K562 (cell line): ENCODE results near the gene PLD6. TPM values are rescaled to one million over a fixed set of nuclear protein-coding genes. Genes with fewer than 3 reads are reported as not detected.

Source experiments
- ATAC-seq: fragments of 200-7000 bp; cut with Tn5 transposase; 3 replicates; pipeline ENCODE4 v1.9.1; 2020; ENCODE audit warnings: moderate library complexity
- BruUV-seq: library from RNA; stranded (reverse); fragments of 400-500 nt; replicated peaks from 2 replicates; lab custom pipeline; 2021; lab: Mats Ljungman, UMichigan
- CTCF ChIA-PET: fragments of 300-600 bp; formaldehyde crosslinking; extraction: SDS; loops from one replicate; lab custom pipeline; 2021; ENCODE audit warnings: low intra/inter-chr PET ratio; lab: Yijun Ruan, JAX
- POLR2A ChIA-PET: fragments of 300-600, 350-650 bp; sonication (Branson Sonifier 250); formaldehyde crosslinking; extraction: SDS; loops from one replicate; lab custom pipeline; 2021; ENCODE audit warnings: antibody characterized with exemption, inconsistent platforms; lab: Yijun Ruan, JAX
- DNase-seq, 4 experiments: peaks; one replicate each; pipeline versions ENCODE4 v3.0.0 to v3.0.0-alpha.2; 2011 to 2018; ENCODE audit warnings: low spot score in 3 of 4, mixed read lengths in 3 of 4; ENCODE audit errors: extremely low read depth in 1 of 4
- FAIRE-seq: peaks from 2 replicates; lab custom pipeline; 2011; peaks lifted over from hg19 to GRCh38; lab: Jason Lieb, UNC
- H2AFZ ChIP-seq: 2 replicates; pipeline ENCODE4 v1.6.0; 2011; ENCODE audit warnings: low read depth, low read length, control low read depth, inconsistent platforms
- H3K27ac ChIP-seq: fragments of 200-600 bp; 3 replicates; pipeline ENCODE4 v1.8.0; 2011; ENCODE audit warnings: low read depth, mild to moderate bottlenecking, control low read depth, inconsistent platforms, low read length, moderate library complexity, mixed read lengths; ENCODE audit errors: extremely low read depth
- H3K27me3 ChIP-seq, 2 experiments: fragments of 300-600 bp in 1 of 2; 2 replicates in 1 of 2; 3 replicates in 1 of 2; pipeline versions ENCODE4 v1.6.0 to v1.8.0; 2011; ENCODE audit warnings: inconsistent platforms in 2 of 2, low read length in 2 of 2, mild to moderate bottlenecking in 1 of 2, mixed read lengths in 1 of 2, moderate library complexity in 1 of 2; ENCODE audit not compliant: control insufficient read depth in 2 of 2, insufficient read depth in 2 of 2
- H3K36me3 ChIP-seq: fragments of 300-600 bp; 3 replicates; pipeline ENCODE4 v1.8.0; 2011; ENCODE audit warnings: mild to moderate bottlenecking, low read length, inconsistent platforms; ENCODE audit not compliant: control insufficient read depth, insufficient read depth
- H3K4me1 ChIP-seq, 2 experiments: fragments of 200-600 bp in 1 of 2; replicated peaks in 1 of 2; 2 replicates in 1 of 2; 3 replicates in 1 of 2; pipeline versions ENCODE4 v1.5.1 to v1.8.0; 2011; ENCODE audit warnings: inconsistent platforms in 2 of 2, low read length in 2 of 2, mild to moderate bottlenecking in 1 of 2, mixed read lengths in 1 of 2, moderate library complexity in 1 of 2; ENCODE audit not compliant: control insufficient read depth in 2 of 2, insufficient read depth in 2 of 2
- H3K4me2 ChIP-seq: 2 replicates; pipeline ENCODE4 v1.6.1; 2011; ENCODE audit warnings: low read length, control low read depth, inconsistent platforms, mixed read lengths; ENCODE audit not compliant: insufficient read depth
- H3K4me3 ChIP-seq: fragments of 200-600 bp; sonication (generic), shearing (Covaris generic); 2 replicates; pipeline ENCODE4 v1.5.1; 2016; ENCODE audit warnings: control low read depth, inconsistent platforms
- H3K79me2 ChIP-seq: fragments of 200-600 bp; 3 replicates; pipeline ENCODE4 v1.8.0; 2011; ENCODE audit warnings: low read length, inconsistent platforms; ENCODE audit not compliant: control insufficient read depth, insufficient read depth
- H3K9ac ChIP-seq, 2 experiments: 2 replicates each; pipeline versions ENCODE4 v1.6.0 to v1.6.1; 2011; ENCODE audit warnings: low read depth in 2 of 2, low read length in 2 of 2, control low read depth in 1 of 2, inconsistent platforms in 1 of 2, mild to moderate bottlenecking in 1 of 2, mixed read lengths in 1 of 2; ENCODE audit not compliant: insufficient read depth in 1 of 2
- H3K9me1 ChIP-seq: one replicate; pipeline ENCODE4 v1.6.0; 2011; ENCODE audit warnings: inconsistent platforms, mild to moderate bottlenecking, low read length, moderate library complexity; ENCODE audit not compliant: control insufficient read depth, insufficient read depth
- H3K9me3 ChIP-seq: replicated peaks from 2 replicates; pipeline ENCODE4 v1.5.1; 2011; ENCODE audit warnings: low read depth, low read length, inconsistent platforms; ENCODE audit not compliant: control insufficient read depth, insufficient read depth
- H4K20me1 ChIP-seq: replicated peaks from 2 replicates; pipeline ENCODE4 v1.6.1; 2011; ENCODE audit warnings: low read length, inconsistent platforms, mixed read lengths; ENCODE audit not compliant: control insufficient read depth, insufficient read depth
- FOXA3 ChIP-seq, 2 experiments: fragments of 450-650 bp in 1 of 2; sonication (generic) in 1 of 2; formaldehyde crosslinking; IDR thresholded peaks in 1 of 2; conservative IDR thresholded peaks in 1 of 2; 2 replicates each; pipeline versions ENCODE4 v1.4.0 to v1.8.0; 2020 to 2022; ENCODE audit warnings: mild to moderate bottlenecking in 2 of 2, missing genetic modification reagents in 1 of 2
- GABPB2 ChIP-seq: fragments of 250-450 bp; sonication (Bioruptor Pico); conservative IDR thresholded peaks from 2 replicates; pipeline ENCODE4 v1.5.1; 2021; ENCODE audit warnings: mild to moderate bottlenecking
- PHF8 ChIP-seq: fragments of 200-600 bp; sonication (generic); IDR thresholded peaks from 2 replicates; pipeline ENCODE4 v1.6.1; 2012; ENCODE audit warnings: mixed run types, mild to moderate bottlenecking, inconsistent platforms, low read length, moderate library complexity, borderline replicate concordance
- POLR3G ChIP-seq: IDR thresholded peaks from 2 replicates; pipeline ENCODE4 v1.6.1; 2011; ENCODE audit not compliant: insufficient read length, insufficient replicate concordance; ENCODE audit errors: extremely low read depth
- PRPF4 ChIP-seq: fragments of 200-400 bp; formaldehyde crosslinking; IDR thresholded peaks from one replicate; pipeline ENCODE4 v1.6.1; 2017; ENCODE audit warnings: low read length, low read depth, mild to moderate bottlenecking; ENCODE audit not compliant: insufficient read depth, poor library complexity, severe bottlenecking
- PURB ChIP-seq: sonication (generic); formaldehyde crosslinking; IDR thresholded peaks from 2 replicates; pipeline ENCODE4 v1.9.0; 2021; ENCODE audit warnings: low read depth, mild to moderate bottlenecking, missing genetic modification reagents
- SMARCA5 ChIP-seq: fragments of 450-650 bp; IDR thresholded peaks from 2 replicates; pipeline ENCODE4 v1.6.1; 2016
- TEAD4 ChIP-seq, 2 experiments: sonication (generic) in 1 of 2; formaldehyde crosslinking in 1 of 2; IDR thresholded peaks; 2 replicates each; pipeline versions ENCODE4 v1.6.1 to v1.8.0; 2012 to 2022; ENCODE audit warnings: borderline replicate concordance in 1 of 2, inconsistent platforms in 1 of 2, low read length in 1 of 2, mild to moderate bottlenecking in 1 of 2, missing genetic modification reagents in 1 of 2
- U2AF1 ChIP-seq: fragments of 200-400 bp; formaldehyde crosslinking; optimal IDR thresholded peaks from 2 replicates; pipeline ENCODE3; 2017; ENCODE audit warnings: mild to moderate bottlenecking, low read depth, low read length, moderate library complexity
- ZNF77 ChIP-seq: fragments of 250-450 bp; sonication (Bioruptor Pico); IDR thresholded peaks from 2 replicates; pipeline ENCODE4 v1.5.0; 2020
- WGBS: fragments of 100-300 bp; shearing (Covaris generic); methylation state at CpG from one replicate; pipeline ENCODE4 v1.1.6; 2016; ENCODE audit warnings: low coverage, mixed read lengths; ENCODE audit not compliant: insufficient coverage; ENCODE audit errors: missing lambda C conversion rate; 5-methylcytosine and 5-hydroxymethylcytosine counted together
- in situ Hi-C: fragments of 300-500 bp; cut with MboI; formaldehyde crosslinking; loops from 4 replicates; pipeline ENCODE4 v1.15.0; 2018; ENCODE audit warnings: inconsistent platforms, mixed read lengths
- intact Hi-C: fragments of 100-400 bp; cut with micrococcal nuclease; formaldehyde crosslinking; loops from 2 replicates; pipeline ENCODE4 v1.14.2; 2022
- polyA plus RNA-seq, 8 experiments: library from polyadenylated mRNA; depleted of rRNA in 4 of 8; stranded (reverse) in 5 of 8; unstranded in 3 of 8; fragments of >200 nt; fragmentation: Nextera tagmentation in 2 of 8; fragmentation: Illumina TruSeq in 1 of 8; extraction: Ambion mirVana in 2 of 8; extraction: Trizol in 1 of 8; gene quantifications; 2 replicates each; pipeline versions ENCODE4 v1.2.1 to v1.2.3, GENCODE V29; 2011 to 2014; ENCODE audit warnings: inconsistent platforms in 1 of 8, missing spikeins in 1 of 8
- total RNA-seq, 7 experiments: library from RNA; depleted of rRNA in 6 of 7; stranded (reverse); fragments of >200 nt in 6 of 7; fragmentation: Illumina TruSeq in 2 of 7; extraction: Trizol in 2 of 7; gene quantifications; 2 replicates each; pipeline versions ENCODE4 v1.2.1 to v1.2.3, GENCODE V29; 2011 to 2021; ENCODE audit warnings: low replicate concordance in 1 of 7
- TF ChIP-seq, protein P1 (sequence below): fragments of 450-650 bp; IDR thresholded peaks from 2 replicates; pipeline ENCODE4 v1.7.1; 2018; ENCODE audit warnings: mild to moderate bottlenecking, low read depth; ENCODE audit not compliant: partially characterized antibody

The PLD6 gene
- total and polyA plus RNA-seq, 9 of the 15 experiments (the other 6 are each of a cell fraction or from before 2014, with no cell fraction given), result 3.6 to 15.6 (median 10.0) TPM

DNA sequence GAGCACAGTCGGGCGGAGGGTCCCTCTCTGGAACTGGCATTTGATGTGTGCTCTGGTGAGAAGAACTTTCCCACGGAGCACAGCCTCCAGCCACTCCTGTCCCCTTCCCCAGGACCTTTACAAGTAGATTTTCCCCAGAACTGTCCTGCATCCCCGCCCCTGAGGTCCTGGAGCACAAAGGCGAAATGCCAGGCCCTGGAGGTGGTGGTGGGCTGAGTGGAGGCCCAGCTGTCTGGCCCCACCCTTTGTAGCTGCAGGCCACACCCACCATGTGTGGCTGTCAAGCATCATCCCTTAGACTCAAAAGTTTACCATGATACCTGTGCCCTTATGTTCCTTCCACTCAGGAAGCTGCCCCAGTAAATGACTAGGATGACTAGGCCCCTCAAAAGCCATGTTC, 37.7 kb downstream of the PLD6 start:
- intact Hi-C loops, result no loop called here
- no peak for ATAC-seq
- no peak overlapping the region for H2AFZ ChIP-seq
- POLR2A ChIA-PET, result interaction anchor here (0.6 to 0.7 kb wide), 2 partner anchors 109 to 138 kb away, joined by 3 to 4 read pairs; no protein-coding TSS in a partner anchor
- no peak for FAIRE-seq
- DNase-seq, result no peak
- no peak overlapping the region for H3K27ac ChIP-seq
- H3K36me3 ChIP-seq, result peaks cover 24% of the 10 kb centered on the region; the same call in 1 of the 3 replicates
- H3K79me2 ChIP-seq, result no peaks in the 10 kb centered on the region
- BruUV-seq, result no TSS peak
- H4K20me1 ChIP-seq, result no peaks in the 10 kb centered on the region
- 90% methylated on average over 2 of the region's 5 CpGs for WGBS
- no peaks in the 10 kb centered on the region for H3K27me3 ChIP-seq
- H3K9me1 ChIP-seq, result peaks cover 3% of the 10 kb centered on the region
- TF ChIP-seq ZNF77 (CRISPR knock-in tag), result no peak
- TF ChIP-seq, all 486 proteins: peak for 0
- in situ Hi-C loops, result no loop called here
- CTCF ChIA-PET, result no interaction called here
- H3K9ac ChIP-seq, result no peak overlapping the region
- H3K4me1 ChIP-seq, result peaks cover 7 to 18% of the 10 kb centered on the region in 2 experiments; a peak in 4 of 5 replicates
- no peaks in the 10 kb centered on the region for H3K9me3 ChIP-seq
- H3K4me3 ChIP-seq, result no peak overlapping the region
- H3K4me2 ChIP-seq, result no peak overlapping the region

DNA sequence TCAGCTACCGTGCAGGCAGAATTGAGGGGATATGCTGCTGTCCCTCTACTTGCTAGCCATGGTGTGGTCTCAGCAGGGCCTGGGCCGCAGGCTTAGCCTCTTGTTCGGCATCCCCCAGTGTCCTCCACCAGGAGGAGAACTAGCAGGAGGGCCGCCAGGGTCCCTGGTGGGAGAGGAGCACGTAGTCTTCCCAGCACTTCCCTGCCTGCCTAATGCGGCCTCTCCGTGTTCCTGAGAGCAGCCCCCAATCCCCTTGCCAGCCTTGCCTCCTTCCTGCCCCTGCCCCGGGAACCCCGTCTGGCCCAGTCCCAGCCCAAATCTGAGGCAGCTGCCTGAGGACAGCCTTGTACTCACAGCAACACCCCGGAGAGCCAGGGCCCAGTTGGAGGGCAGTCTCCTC, 38.1 kb downstream of the PLD6 start:
- Histone ChIP-seq H3K27me3 (no peaks in the 10 kb centered on the region), H3K4me1 (peaks cover 7 to 14% of the 10 kb centered on the region in 2 experiments; a peak in 4 of 5 replicates), H4K20me1 (no peaks in the 10 kb centered on the region), H3K27ac (no peak overlapping the region), H3K4me2 (no peak overlapping the region), H3K79me2 (no peaks in the 10 kb centered on the region), H3K4me3 (no peak overlapping the region), H3K9me1 (peaks cover 3% of the 10 kb centered on the region), H2AFZ (no peak overlapping the region), H3K9me3 (no peaks in the 10 kb centered on the region), H3K36me3 (peaks cover 24% of the 10 kb centered on the region; the same call in 1 of the 3 replicates), H3K9ac (no peak overlapping the region)
- ATAC-seq, result no peak
- no TSS peak for BruUV-seq
- no peak for DNase-seq
- CTCF ChIA-PET, result no interaction called here
- intact Hi-C loops (no loop called here), in situ Hi-C loops (no loop called here)
- FAIRE-seq, result no peak
- POLR2A ChIA-PET, result interaction anchor here (0.6 to 1.6 kb wide), 4 partner anchors 16 to 138 kb away, joined by 3 to 4 read pairs (median 3); no protein-coding TSS in a partner anchor
- WGBS, result 89% methylated on average over 4 of the region's 10 CpGs
- TF ChIP-seq GABPB2 (no peak), U2AF1 (no peak), PHF8 (no peak), FOXA3 (CRISPR knock-in tag; conservative IDR thresholded peaks at IDR 0.05 in 1 of 2, IDR thresholded peaks at IDR 0.05 in 1 of 2) (no peak), SMARCA5 (no peak), TEAD4 (IDR thresholded peaks at IDR 0.05; ENCODE audit: low read length) (no peak), TEAD4 (CRISPR knock-in tag; IDR thresholded peaks at IDR 0.05; ENCODE audit: borderline replicate concordance) (no peak), PURB (CRISPR knock-in tag) (no peak), PRPF4 (no peak), POLR3G (no peak)
- TF ChIP-seq, protein P1, sequence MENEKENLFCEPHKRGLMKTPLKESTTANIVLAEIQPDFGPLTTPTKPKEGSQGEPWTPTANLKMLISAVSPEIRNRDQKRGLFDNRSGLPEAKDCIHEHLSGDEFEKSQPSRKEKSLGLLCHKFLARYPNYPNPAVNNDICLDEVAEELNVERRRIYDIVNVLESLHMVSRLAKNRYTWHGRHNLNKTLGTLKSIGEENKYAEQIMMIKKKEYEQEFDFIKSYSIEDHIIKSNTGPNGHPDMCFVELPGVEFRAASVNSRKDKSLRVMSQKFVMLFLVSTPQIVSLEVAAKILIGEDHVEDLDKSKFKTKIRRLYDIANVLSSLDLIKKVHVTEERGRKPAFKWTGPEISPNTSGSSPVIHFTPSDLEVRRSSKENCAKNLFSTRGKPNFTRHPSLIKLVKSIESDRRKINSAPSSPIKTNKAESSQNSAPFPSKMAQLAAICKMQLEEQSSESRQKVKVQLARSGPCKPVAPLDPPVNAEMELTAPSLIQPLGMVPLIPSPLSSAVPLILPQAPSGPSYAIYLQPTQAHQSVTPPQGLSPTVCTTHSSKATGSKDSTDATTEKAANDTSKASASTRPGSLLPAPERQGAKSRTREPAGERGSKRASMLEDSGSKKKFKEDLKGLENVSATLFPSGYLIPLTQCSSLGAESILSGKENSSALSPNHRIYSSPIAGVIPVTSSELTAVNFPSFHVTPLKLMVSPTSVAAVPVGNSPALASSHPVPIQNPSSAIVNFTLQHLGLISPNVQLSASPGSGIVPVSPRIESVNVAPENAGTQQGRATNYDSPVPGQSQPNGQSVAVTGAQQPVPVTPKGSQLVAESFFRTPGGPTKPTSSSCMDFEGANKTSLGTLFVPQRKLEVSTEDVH, result no peak
